SK-N-SH (cell line): ENCODE data around the gene GALNT17. TPM values are rescaled to one million over a fixed set of nuclear protein-coding genes. Genes with fewer than 3 reads are reported as not detected.

ENCODE experiments used
- CTCF ChIA-PET: fragments of 300-600, 350-600 bp; formaldehyde crosslinking; extraction: SDS; loops from one replicate; lab custom pipeline; 2021; lab: Yijun Ruan, JAX
- POLR2A ChIA-PET: fragments of 350-600 bp; sonication (Branson Sonifier 250); formaldehyde crosslinking; extraction: SDS; loops from one replicate; lab custom pipeline; 2020; ENCODE audit warnings: antibody characterized with exemption, inconsistent platforms; lab: Yijun Ruan, JAX
- DNase-seq: peaks from one replicate; pipeline ENCODE4 v3.0.0; 2012
- H2AFZ ChIP-seq: fragments of 200-600 bp; sonication (generic); 2 replicates; pipeline ENCODE4 v1.8.1; 2016; ENCODE audit warnings: antibody characterized with exemption, mild to moderate bottlenecking, low read depth
- H3F3A ChIP-seq: fragments of 200-600 bp; sonication (generic); replicated peaks from 2 replicates; pipeline ENCODE3; 2016; ENCODE audit warnings: antibody characterized with exemption, mild to moderate bottlenecking; ENCODE audit not compliant: insufficient read depth
- H3K27ac ChIP-seq, 2 experiments: fragments of 200-500 bp in 1 of 2; fragments of 200-600 bp in 1 of 2; sonication (Bioruptor generic) in 1 of 2; sonication (generic), shearing (Covaris generic) in 1 of 2; 2 replicates each; pipeline versions ENCODE4 v1.5.1 to v1.6.1; 2014 to 2016; ENCODE audit warnings: low read depth in 2 of 2, inconsistent platforms in 1 of 2, low read length in 1 of 2, mild to moderate bottlenecking in 1 of 2, mixed read lengths in 1 of 2
- H3K27me3 ChIP-seq: fragments of 200-600 bp; sonication (generic), shearing (Covaris generic); 2 replicates; pipeline ENCODE4 v1.6.1; 2016; ENCODE audit warnings: mixed run types; ENCODE audit not compliant: insufficient read depth
- H3K36me3 ChIP-seq, 2 experiments: fragments of 200-500 bp in 1 of 2; fragments of 200-600 bp in 1 of 2; sonication (Bioruptor generic) in 1 of 2; sonication (generic) in 1 of 2; replicated peaks in 1 of 2; 2 replicates each; pipeline versions ENCODE3 to v1.5.1; 2014 to 2016; ENCODE audit warnings: low read length in 1 of 2, mild to moderate bottlenecking in 1 of 2; ENCODE audit not compliant: insufficient read depth in 2 of 2, control insufficient read depth in 1 of 2
- H3K4me1 ChIP-seq, 2 experiments: fragments of 200-500 bp in 1 of 2; fragments of 200-600 bp in 1 of 2; sonication (Bioruptor generic) in 1 of 2; sonication (generic), shearing (Covaris generic) in 1 of 2; 2 replicates each; pipeline versions ENCODE4 v1.5.1 to v1.6.1; 2014 to 2016; ENCODE audit warnings: low read depth in 1 of 2, low read length in 1 of 2, mixed run types in 1 of 2; ENCODE audit not compliant: insufficient read depth in 2 of 2, control insufficient read depth in 1 of 2
- H3K4me2 ChIP-seq: fragments of 200-600 bp; sonication (generic), shearing (Covaris generic); 2 replicates; pipeline ENCODE4 v1.6.1; 2017; ENCODE audit warnings: mixed run types
- H3K4me3 ChIP-seq, 2 experiments: fragments of 200-500 bp in 1 of 2; fragments of 200-600 bp in 1 of 2; sonication (Bioruptor generic) in 1 of 2; sonication (generic), shearing (Covaris generic) in 1 of 2; 2 replicates each; pipeline versions ENCODE4 v1.5.1 to v1.8.1; 2014 to 2016; ENCODE audit warnings: low read depth in 2 of 2, inconsistent platforms in 1 of 2, low read length in 1 of 2, mild to moderate bottlenecking in 1 of 2, mixed read lengths in 1 of 2, moderate library complexity in 1 of 2
- H3K79me2 ChIP-seq: fragments of 200-600 bp; sonication (generic); 2 replicates; pipeline ENCODE4 v1.8.1; 2017; ENCODE audit warnings: mild to moderate bottlenecking; ENCODE audit not compliant: insufficient read depth
- H3K9ac ChIP-seq: fragments of 200-600 bp; sonication (generic); 2 replicates; pipeline ENCODE4 v1.6.1; 2017; ENCODE audit warnings: mixed run types
- H3K9me2 ChIP-seq: fragments of 200-600 bp; sonication (generic); 2 replicates; pipeline ENCODE4 v1.6.1; 2017; ENCODE audit warnings: mixed run types
- H3K9me3 ChIP-seq: fragments of 200-600 bp; sonication (generic); 2 replicates; pipeline ENCODE4 v1.6.1; 2017; ENCODE audit warnings: mixed run types, mild to moderate bottlenecking, moderate library complexity
- H4K20me1 ChIP-seq: fragments of 200-600 bp; sonication (generic); 2 replicates; pipeline ENCODE4 v1.6.1; 2017; ENCODE audit warnings: mild to moderate bottlenecking, mixed run types; ENCODE audit not compliant: insufficient read depth
- EP300 ChIP-seq, 2 experiments: IDR thresholded peaks; 2 replicates each; pipeline versions ENCODE4 v1.4.0 to v1.6.1; 2012; ENCODE audit warnings: borderline replicate concordance in 1 of 2, low read depth in 1 of 2, low read length in 1 of 2
- FOSL2 ChIP-seq: IDR thresholded peaks from 2 replicates; pipeline ENCODE4 v1.4.0; 2012; ENCODE audit warnings: low read depth, mild to moderate bottlenecking, moderate library complexity, borderline replicate concordance
- FOXM1 ChIP-seq: IDR thresholded peaks from 2 replicates; pipeline ENCODE4 v1.4.0; 2012; ENCODE audit warnings: low read depth, mild to moderate bottlenecking
- GATA2 ChIP-seq: sonication (generic); formaldehyde crosslinking; IDR thresholded peaks from 2 replicates; pipeline ENCODE4 v1.5.0; 2020; ENCODE audit warnings: mild to moderate bottlenecking, missing genetic modification reagents
- MEF2A ChIP-seq: IDR thresholded peaks from 2 replicates; pipeline ENCODE4 v1.4.0; 2012; ENCODE audit warnings: low read depth, borderline replicate concordance
- NFIC ChIP-seq: IDR thresholded peaks from 2 replicates; pipeline ENCODE4 v1.4.0; 2012; ENCODE audit warnings: borderline replicate concordance
- RCOR1 ChIP-seq: fragments of 150-350 bp; IDR thresholded peaks from 2 replicates; pipeline ENCODE4 v1.6.1; 2017; ENCODE audit warnings: antibody characterized with exemption, low read length
- SIN3A ChIP-seq: IDR thresholded peaks from 2 replicates; pipeline ENCODE4 v1.6.1; 2012; ENCODE audit warnings: low read depth, mild to moderate bottlenecking, low read length, moderate library complexity, borderline replicate concordance
- SMC3 ChIP-seq: IDR thresholded peaks from 2 replicates; pipeline ENCODE4 v1.6.1; 2012; ENCODE audit warnings: low read depth, low read length, improper control_type of control experiment
- TAF1 ChIP-seq: IDR thresholded peaks from 2 replicates; pipeline ENCODE4 v1.6.1; 2012; ENCODE audit warnings: low read depth, mild to moderate bottlenecking, low read length, moderate library complexity, borderline replicate concordance
- TEAD4 ChIP-seq: IDR thresholded peaks from 2 replicates; pipeline ENCODE4 v1.4.0; 2012; ENCODE audit warnings: mild to moderate bottlenecking, borderline replicate concordance; ENCODE audit not compliant: insufficient read depth
- WGBS: methylation state at CpG from one replicate; pipeline ENCODE4 v1.1.6; 2017; ENCODE audit warnings: low lambda C conversion rate; 5-methylcytosine and 5-hydroxymethylcytosine counted together
- polyA plus RNA-seq, 3 experiments: library from polyadenylated mRNA; depleted of rRNA; stranded (reverse); fragments of >200 nt; gene quantifications; 2 replicates each; pipeline ENCODE4 v1.2.3, GENCODE V29; 2012
- TF ChIP-seq, protein P1 (sequence below): fragments of 150-350 bp; IDR thresholded peaks from 2 replicates; pipeline ENCODE4 v1.6.1; 2017; ENCODE audit warnings: antibody characterized with exemption, low read length, low read depth, borderline replicate concordance
- TF ChIP-seq, protein P2 (sequence below): fragments of 150-350 bp; IDR thresholded peaks from 2 replicates; pipeline ENCODE4 v1.6.1; 2016; ENCODE audit warnings: mild to moderate bottlenecking, low read depth, low read length
- TF ChIP-seq, protein P3 (sequence below): IDR thresholded peaks from 2 replicates; pipeline ENCODE4 v1.4.0; 2012; ENCODE audit warnings: low read depth
- TF ChIP-seq, protein P4 (sequence below): IDR thresholded peaks from 2 replicates; pipeline ENCODE4 v1.6.1; 2012; ENCODE audit warnings: mild to moderate bottlenecking, low read depth, low read length, moderate library complexity

The GALNT17 gene
- polyA plus RNA-seq, 1 of the 3 experiments (the other 2 are of a cell fraction): not detected

DNA sequence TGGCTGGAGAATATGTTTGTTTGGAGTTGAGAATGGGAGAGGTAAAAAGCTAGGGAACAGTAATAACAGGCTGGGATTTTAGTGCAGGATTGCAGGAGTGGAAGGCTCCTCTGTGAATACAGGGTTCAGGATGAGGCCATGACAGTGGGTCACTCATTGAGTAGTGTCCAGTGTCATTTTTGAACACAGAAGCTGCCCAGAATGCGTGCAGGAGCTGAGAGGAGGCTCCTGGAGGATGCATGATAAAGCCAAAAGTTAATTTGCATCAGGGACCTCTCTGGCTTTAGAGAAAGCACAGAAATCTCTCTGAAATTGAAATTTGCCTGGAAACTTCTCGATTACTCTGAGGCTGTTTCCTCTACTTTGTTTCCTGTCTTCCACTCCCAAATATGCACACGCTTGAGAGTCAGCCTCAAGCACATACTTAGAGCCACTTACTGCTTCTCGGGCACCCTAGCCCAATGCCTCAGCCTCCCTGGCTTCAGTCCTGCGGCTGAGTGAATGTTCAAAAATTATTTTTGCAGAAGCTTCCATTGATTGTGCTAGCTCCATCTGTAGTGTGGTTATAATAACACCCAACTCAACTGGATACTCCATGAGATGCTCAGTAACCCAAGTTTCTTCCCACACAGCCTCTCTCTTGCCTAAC is 1.8 kb upstream of the GALNT17 start:
- no peaks in the 10 kb centered on the region for H3K27me3 ChIP-seq
- no peaks in the 10 kb centered on the region for H3F3A ChIP-seq
- no peak for DNase-seq
- no peak overlapping the region for H3K9ac ChIP-seq
- no peaks in the 10 kb centered on the region for H3K79me2 ChIP-seq
- CTCF ChIA-PET: no interaction called here
- H3K9me3 ChIP-seq: no peaks in the 10 kb centered on the region; the same call in 1 of the 2 replicates
- no peaks in the 10 kb centered on the region for H4K20me1 ChIP-seq
- no peaks in the 10 kb centered on the region for H3K4me1 ChIP-seq
- H3K4me2 ChIP-seq: no peak overlapping the region
- H3K4me3 ChIP-seq: no peak overlapping the region
- no peaks in the 10 kb centered on the region for H3K9me2 ChIP-seq
- H3K36me3 ChIP-seq: no peaks in the 10 kb centered on the region
- H3K27ac ChIP-seq: no peak overlapping the region
- TF ChIP-seq FOXM1: no peak
- no peak for TF ChIP-seq FOSL2
- no peak for TF ChIP-seq GATA2 (CRISPR knock-in tag)
- no peak for TF ChIP-seq SIN3A
- TF ChIP-seq TAF1: no peak
- TF ChIP-seq RCOR1: no peak
- no peak for TF ChIP-seq NFIC
- TF ChIP-seq, protein P1, sequence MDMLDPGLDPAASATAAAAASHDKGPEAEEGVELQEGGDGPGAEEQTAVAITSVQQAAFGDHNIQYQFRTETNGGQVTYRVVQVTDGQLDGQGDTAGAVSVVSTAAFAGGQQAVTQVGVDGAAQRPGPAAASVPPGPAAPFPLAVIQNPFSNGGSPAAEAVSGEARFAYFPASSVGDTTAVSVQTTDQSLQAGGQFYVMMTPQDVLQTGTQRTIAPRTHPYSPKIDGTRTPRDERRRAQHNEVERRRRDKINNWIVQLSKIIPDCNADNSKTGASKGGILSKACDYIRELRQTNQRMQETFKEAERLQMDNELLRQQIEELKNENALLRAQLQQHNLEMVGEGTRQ: no peak
- TF ChIP-seq SMC3: no peak
- TF ChIP-seq TEAD4: no peak
- TF ChIP-seq, protein P2, sequence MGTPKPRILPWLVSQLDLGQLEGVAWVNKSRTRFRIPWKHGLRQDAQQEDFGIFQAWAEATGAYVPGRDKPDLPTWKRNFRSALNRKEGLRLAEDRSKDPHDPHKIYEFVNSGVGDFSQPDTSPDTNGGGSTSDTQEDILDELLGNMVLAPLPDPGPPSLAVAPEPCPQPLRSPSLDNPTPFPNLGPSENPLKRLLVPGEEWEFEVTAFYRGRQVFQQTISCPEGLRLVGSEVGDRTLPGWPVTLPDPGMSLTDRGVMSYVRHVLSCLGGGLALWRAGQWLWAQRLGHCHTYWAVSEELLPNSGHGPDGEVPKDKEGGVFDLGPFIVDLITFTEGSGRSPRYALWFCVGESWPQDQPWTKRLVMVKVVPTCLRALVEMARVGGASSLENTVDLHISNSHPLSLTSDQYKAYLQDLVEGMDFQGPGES: no peak
- TF ChIP-seq, protein P3, sequence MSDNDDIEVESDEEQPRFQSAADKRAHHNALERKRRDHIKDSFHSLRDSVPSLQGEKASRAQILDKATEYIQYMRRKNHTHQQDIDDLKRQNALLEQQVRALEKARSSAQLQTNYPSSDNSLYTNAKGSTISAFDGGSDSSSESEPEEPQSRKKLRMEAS: no peak
- TF ChIP-seq MEF2A: no peak
- TF ChIP-seq EP300 (IDR thresholded peaks at IDR 0.05; ENCODE audit: borderline replicate concordance in 1 of 2, low read depth in 1 of 2, low read length in 1 of 2): no peak
- TF ChIP-seq, protein P4, sequence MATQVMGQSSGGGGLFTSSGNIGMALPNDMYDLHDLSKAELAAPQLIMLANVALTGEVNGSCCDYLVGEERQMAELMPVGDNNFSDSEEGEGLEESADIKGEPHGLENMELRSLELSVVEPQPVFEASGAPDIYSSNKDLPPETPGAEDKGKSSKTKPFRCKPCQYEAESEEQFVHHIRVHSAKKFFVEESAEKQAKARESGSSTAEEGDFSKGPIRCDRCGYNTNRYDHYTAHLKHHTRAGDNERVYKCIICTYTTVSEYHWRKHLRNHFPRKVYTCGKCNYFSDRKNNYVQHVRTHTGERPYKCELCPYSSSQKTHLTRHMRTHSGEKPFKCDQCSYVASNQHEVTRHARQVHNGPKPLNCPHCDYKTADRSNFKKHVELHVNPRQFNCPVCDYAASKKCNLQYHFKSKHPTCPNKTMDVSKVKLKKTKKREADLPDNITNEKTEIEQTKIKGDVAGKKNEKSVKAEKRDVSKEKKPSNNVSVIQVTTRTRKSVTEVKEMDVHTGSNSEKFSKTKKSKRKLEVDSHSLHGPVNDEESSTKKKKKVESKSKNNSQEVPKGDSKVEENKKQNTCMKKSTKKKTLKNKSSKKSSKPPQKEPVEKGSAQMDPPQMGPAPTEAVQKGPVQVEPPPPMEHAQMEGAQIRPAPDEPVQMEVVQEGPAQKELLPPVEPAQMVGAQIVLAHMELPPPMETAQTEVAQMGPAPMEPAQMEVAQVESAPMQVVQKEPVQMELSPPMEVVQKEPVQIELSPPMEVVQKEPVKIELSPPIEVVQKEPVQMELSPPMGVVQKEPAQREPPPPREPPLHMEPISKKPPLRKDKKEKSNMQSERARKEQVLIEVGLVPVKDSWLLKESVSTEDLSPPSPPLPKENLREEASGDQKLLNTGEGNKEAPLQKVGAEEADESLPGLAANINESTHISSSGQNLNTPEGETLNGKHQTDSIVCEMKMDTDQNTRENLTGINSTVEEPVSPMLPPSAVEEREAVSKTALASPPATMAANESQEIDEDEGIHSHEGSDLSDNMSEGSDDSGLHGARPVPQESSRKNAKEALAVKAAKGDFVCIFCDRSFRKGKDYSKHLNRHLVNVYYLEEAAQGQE: no peak
- no peak overlapping the region for H2AFZ ChIP-seq
- POLR2A ChIA-PET: no interaction called here
- 10% methylated on average over 5 of the region's 5 CpGs for WGBS
